H1 (cell line): ENCODE data around the gene SLC51B. TPM values are rescaled to one million over a fixed set of nuclear protein-coding genes. Genes with fewer than 3 reads are reported as not detected.

Experiments
- BRCA1 ChIP-seq: IDR thresholded peaks from 2 replicates; pipeline ENCODE4 v1.6.1; 2012; ENCODE audit warnings: low read depth, low read length, improper control_type of control experiment
- CTBP2 ChIP-seq: IDR thresholded peaks from 2 replicates; pipeline ENCODE4 v1.7.0; 2011; ENCODE audit warnings: borderline replicate concordance, mild to moderate bottlenecking, moderate library complexity, mixed read lengths, low read length; ENCODE audit not compliant: insufficient read depth, insufficient read length
- RBBP5 ChIP-seq: IDR thresholded peaks from 2 replicates; pipeline ENCODE4 v1.7.1; 2012; ENCODE audit warnings: low read depth, mild to moderate bottlenecking, inconsistent platforms, low read length, moderate library complexity, borderline replicate concordance
- SIN3A ChIP-seq, 2 experiments: IDR thresholded peaks in 1 of 2; conservative IDR thresholded peaks in 1 of 2; 2 replicates each; pipeline ENCODE4 v1.6.1; 2011 to 2012; ENCODE audit warnings: low read length in 2 of 2, improper control_type of control experiment in 1 of 2, low read depth in 1 of 2, mild to moderate bottlenecking in 1 of 2
- USF2 ChIP-seq: IDR thresholded peaks from 2 replicates; pipeline ENCODE4 v1.6.1; 2011; ENCODE audit warnings: low read length, improper control_type of control experiment
- polyA plus RNA-seq, 7 experiments: library from polyadenylated mRNA; depleted of rRNA in 3 of 7; stranded (reverse) in 5 of 7; unstranded in 2 of 7; fragments of >200 nt in 5 of 7; fragments of 200-250 nt in 2 of 7; gene quantifications; 1 replicate in 5 of 7; 2 replicates in 1 of 7; 4 replicates in 1 of 7; pipeline versions ENCODE4 v1.2.1 to v1.2.3, GENCODE V29; 2011 to 2013; ENCODE audit warnings: missing spikeins in 2 of 7, mixed read lengths in 2 of 7
- total RNA-seq: library from RNA; stranded (reverse); fragmentation: NEBNext Ultra II Directional; extraction: Animal tissue kit (Norgen Biotek cat#: 25700); gene quantifications from 2 replicates; pipeline ENCODE4 v1.2.1, GENCODE V29; 2021

Gene SLC51B
- total and polyA plus RNA-seq, 2 of the 8 experiments (the other 6 are each of a cell fraction or from before 2014, with no cell fraction given) = not detected

GRCh38 chr15:65004993-65005392 is 40.2 kb upstream of the SLC51B start (continued):
- TF ChIP-seq RBBP5 = no peak
- TF ChIP-seq BRCA1 = no peak
- no peak for TF ChIP-seq USF2
- TF ChIP-seq SIN3A (conservative IDR thresholded peaks at IDR 0.05 in 1 of 2, IDR thresholded peaks at IDR 0.05 in 1 of 2; ENCODE audit: low read depth in 1 of 2, low read length in 2 of 2) = no peak
- TF ChIP-seq CTBP2 = no peak
